H1 (cell line): ENCODE measurements around the gene MICU1.

Experiments used
- BRCA1 ChIP-seq: IDR thresholded peaks from 2 replicates; pipeline ENCODE4 v1.6.1; 2012; ENCODE audit warnings: low read depth, low read length, improper control_type of control experiment
- CTCF ChIP-seq, 3 experiments: IDR thresholded peaks; 1 replicate in 2 of 3; 2 replicates in 1 of 3; pipeline versions ENCODE4 v1.5.1 to v1.6.1; 2011; ENCODE audit warnings: low read length in 3 of 3, mild to moderate bottlenecking in 3 of 3, inconsistent platforms in 2 of 3, low read depth in 1 of 3, moderate library complexity in 1 of 3; ENCODE audit not compliant: insufficient read depth in 1 of 3; ENCODE audit errors: control extremely low read depth in 1 of 3
- JUN ChIP-seq: IDR thresholded peaks from 2 replicates; pipeline ENCODE4 v1.6.1; 2011; ENCODE audit warnings: low read depth, mild to moderate bottlenecking, improper control_type of control experiment, low read length
- NRF1 ChIP-seq: IDR thresholded peaks from 2 replicates; pipeline ENCODE4 v1.6.1; 2011; ENCODE audit warnings: mild to moderate bottlenecking, low read depth, low read length, improper control_type of control experiment

DNA sequence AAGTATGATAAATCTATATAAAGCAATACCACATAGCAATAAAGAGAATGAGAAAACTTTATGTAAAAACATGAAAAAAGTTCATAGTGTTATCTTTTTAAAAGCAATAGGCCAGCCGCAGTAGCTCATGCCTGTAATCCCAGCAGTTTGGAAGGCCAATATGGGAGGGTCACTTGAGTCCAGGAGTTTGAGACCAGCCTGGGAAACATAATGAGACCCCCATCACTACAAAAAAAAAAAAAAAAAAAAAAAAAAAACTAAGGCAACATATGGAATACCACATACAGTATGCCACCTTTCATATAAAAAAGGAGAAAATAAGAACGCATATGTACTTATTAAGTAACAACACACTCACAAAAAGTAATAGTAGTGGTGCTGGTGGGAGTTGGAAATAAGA is 52.8 kb downstream of the MICU1 start:
- TF ChIP-seq CTCF (IDR thresholded peaks at IDR 0.05; ENCODE audit: control extremely low read depth in 1 of 3, insufficient read depth in 1 of 3, low read depth in 1 of 3, low read length in 3 of 3), result no peak
- no peak for TF ChIP-seq JUN
- no peak for TF ChIP-seq BRCA1
- no peak for TF ChIP-seq NRF1
